HTERT RPE-1 (cell line): ENCODE results near the gene DKK3.

Experiments used
- in situ Hi-C: fragments of 300-500 bp; cut with MboI; formaldehyde crosslinking; loops from 4 replicates; pipeline ENCODE4 v1.14.3; 2020; ENCODE audit warnings: low sequenced_read_pairs

Gene DKK3

GRCh38 chr11:12031856-12032544 is 23.6 kb upstream of the DKK3 start:
- in situ Hi-C loops, result no loop called here

GRCh38 chr11:12029738-12030363 is 21.4 kb upstream of the DKK3 start:
- in situ Hi-C loops, result no loop called here

- in situ Hi-C loops, result no loop called here
These were observed 20.7 kb upstream of the DKK3 start for GRCh38 chr11:12029119-12029518.

- in situ Hi-C loops, result no loop called here
These were observed 19.9 kb upstream of the DKK3 start for GRCh38 chr11:12028303-12028702.

- in situ Hi-C loops, result no loop called here
These were observed 18.1 kb upstream of the DKK3 start for GRCh38 chr11:12026331-12027211.

GRCh38 chr11:12024254-12024926 is 16.0 kb upstream of the DKK3 start:
- in situ Hi-C loops, result no loop called here

- in situ Hi-C loops, result no loop called here
These were observed 14.6 kb upstream of the DKK3 start for GRCh38 chr11:12023015-12023414.

- in situ Hi-C loops, result no loop called here
These were observed 12.1 kb upstream of the DKK3 start for GRCh38 chr11:12020546-12020945.

GRCh38 chr11:12019866-12020416 is 11.5 kb upstream of the DKK3 start:
- in situ Hi-C loops, result no loop called here

- in situ Hi-C loops, result no loop called here
These were observed 10.9 kb upstream of the DKK3 start for GRCh38 chr11:12019337-12019736.

- in situ Hi-C loops, result no loop called here
These were observed 9.5 kb upstream of the DKK3 start for GRCh38 chr11:12017865-12018453.

- in situ Hi-C loops, result no loop called here
These were observed 8.8 kb upstream of the DKK3 start for GRCh38 chr11:12017243-12017678.

GRCh38 chr11:12016246-12016645 is 7.8 kb upstream of the DKK3 start:
- in situ Hi-C loops, result no loop called here

GRCh38 chr11:12015486-12015885 is 7.1 kb upstream of the DKK3 start:
- in situ Hi-C loops, result no loop called here

GRCh38 chr11:12013781-12014180 is 5.4 kb upstream of the DKK3 start:
- in situ Hi-C loops, result no loop called here

- in situ Hi-C loops, result no loop called here
These were observed 1.3 kb upstream of the DKK3 start for GRCh38 chr11:12009617-12010321.

- in situ Hi-C loops, result no loop called here
These were observed 577 bp upstream of the DKK3 start for GRCh38 chr11:12008790-12009616.

- in situ Hi-C loops, result no loop called here
These were observed 1.2 kb downstream of the DKK3 start for GRCh38 chr11:12007230-12007593.
